NCI-H1417 (cell line): ENCODE data around the gene MATN4.

Experiments
- DNase-seq, 3 experiments: peaks; one replicate each; lab custom pipeline; 2025; lab: John Stamatoyannopoulos, UW

Gene MATN4

DNA sequence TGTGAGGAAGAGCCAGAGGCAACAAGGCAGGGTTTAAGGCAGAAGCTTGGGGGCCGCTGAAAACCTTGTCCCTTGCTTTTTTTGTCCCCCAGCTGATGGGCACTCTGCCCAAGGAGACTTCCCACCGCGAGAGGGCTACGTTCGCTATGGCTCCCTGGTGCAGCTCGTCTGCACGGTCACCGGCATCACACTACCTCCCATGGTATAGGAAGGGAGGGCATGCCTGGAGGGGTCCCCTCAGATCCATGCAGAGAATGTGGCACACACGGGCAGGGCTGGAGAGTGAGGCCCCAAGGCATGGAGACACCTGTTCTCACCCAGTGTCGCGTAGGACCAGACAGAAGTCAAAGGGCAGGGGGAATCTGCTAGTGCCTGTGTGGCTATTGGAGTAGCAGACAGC, 5.8 kb upstream of the MATN4 start:
- DNase-seq, result no peak

- DNase-seq, result peak in 1 of 3 experiments; percentile 34
These were observed 5.1 kb upstream of the MATN4 start for GRCh38 chr20:45313065-45313695.

DNA sequence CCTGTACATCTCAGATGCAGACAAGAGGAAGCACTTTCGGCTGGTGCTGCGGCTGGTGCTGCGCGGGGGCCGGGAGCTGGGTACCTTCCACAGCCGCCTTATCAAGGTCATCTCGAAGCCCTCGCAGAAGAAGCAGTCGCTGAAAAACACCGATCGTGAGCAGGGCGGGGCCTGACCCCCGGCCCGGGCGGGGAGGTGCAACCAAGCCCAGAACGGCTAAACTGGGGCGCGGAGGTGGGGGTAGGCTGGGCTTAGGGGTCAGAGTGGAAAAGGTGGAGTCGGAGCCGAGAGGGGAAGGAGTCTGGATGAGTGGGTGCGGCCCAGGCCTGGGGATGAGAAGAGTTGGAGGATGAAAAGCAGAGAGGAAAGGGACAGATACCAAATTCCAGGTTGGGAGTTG, 4.1 kb upstream of the MATN4 start:
- DNase-seq, result no peak

- peak in 2 of 3 experiments; percentile 34 to 39 for DNase-seq
These were observed 3.6 kb upstream of the MATN4 start for GRCh38 chr20:45311589-45312211.

- no peak for DNase-seq
These were observed 976 bp upstream of the MATN4 start for GRCh38 chr20:45309075-45309474.

GRCh38 chr20:45307076-45307640, 941 bp downstream of the MATN4 start:
- no peak for DNase-seq

DNA sequence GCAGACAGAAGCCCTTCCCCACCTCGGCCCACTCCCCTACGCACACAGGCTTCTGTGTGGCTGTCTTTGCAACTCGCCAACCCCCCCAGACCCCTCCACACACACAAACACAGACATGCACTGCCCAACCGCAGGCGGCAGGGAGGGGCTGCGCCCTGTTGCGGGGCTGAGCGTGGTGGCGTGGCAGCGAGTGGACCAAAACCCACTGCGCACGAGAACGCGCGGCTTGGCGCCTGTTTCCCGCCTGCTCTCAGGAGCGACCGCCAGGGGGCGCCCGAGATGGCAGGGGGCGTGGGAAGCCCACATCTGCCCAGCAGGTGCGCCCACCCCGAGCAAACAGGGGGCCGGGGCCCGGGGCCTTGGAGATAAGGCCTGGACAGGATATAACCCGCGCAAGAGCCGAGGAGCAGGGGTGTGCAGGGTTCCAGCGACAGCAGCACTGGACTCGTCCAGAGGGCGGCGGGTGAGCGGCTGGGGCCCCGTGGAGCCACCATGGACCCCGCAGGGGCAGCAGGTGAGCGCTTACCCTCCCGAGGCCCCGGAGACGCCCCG, 1.6 kb downstream of the MATN4 start, which contains the start of gene RBPJL:
Gene RBPJL, plus strand, starts transcription at position 410 of the 552 bp plus-strand sequence. Its CDS starts 83 bp downstream, at position 493.
- no peak for DNase-seq

DNA sequence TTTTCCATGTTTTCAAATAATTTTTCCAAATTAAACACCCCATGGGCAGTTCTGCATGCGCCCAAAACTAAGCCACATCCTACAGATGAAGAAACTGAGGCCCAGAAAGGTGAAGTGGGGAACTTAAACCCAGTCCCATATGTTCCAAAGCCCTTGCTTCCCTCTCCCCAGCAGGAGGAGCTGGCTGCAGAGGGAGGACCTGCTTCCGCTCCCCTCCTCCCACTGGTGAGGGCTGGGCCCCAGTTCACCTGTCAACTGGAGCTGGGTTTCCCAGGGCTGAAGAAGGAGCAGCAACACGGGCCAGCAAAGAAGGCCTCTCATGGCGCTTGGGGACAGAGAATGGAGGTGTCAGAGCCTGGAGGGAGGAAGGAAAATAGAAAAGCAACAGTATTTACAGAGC, 2.8 kb downstream of the MATN4 start:
- DNase-seq, result no peak

- DNase-seq, result no peak
These were observed 3.6 kb downstream of the MATN4 start for GRCh38 chr20:45304464-45304999.

DNA sequence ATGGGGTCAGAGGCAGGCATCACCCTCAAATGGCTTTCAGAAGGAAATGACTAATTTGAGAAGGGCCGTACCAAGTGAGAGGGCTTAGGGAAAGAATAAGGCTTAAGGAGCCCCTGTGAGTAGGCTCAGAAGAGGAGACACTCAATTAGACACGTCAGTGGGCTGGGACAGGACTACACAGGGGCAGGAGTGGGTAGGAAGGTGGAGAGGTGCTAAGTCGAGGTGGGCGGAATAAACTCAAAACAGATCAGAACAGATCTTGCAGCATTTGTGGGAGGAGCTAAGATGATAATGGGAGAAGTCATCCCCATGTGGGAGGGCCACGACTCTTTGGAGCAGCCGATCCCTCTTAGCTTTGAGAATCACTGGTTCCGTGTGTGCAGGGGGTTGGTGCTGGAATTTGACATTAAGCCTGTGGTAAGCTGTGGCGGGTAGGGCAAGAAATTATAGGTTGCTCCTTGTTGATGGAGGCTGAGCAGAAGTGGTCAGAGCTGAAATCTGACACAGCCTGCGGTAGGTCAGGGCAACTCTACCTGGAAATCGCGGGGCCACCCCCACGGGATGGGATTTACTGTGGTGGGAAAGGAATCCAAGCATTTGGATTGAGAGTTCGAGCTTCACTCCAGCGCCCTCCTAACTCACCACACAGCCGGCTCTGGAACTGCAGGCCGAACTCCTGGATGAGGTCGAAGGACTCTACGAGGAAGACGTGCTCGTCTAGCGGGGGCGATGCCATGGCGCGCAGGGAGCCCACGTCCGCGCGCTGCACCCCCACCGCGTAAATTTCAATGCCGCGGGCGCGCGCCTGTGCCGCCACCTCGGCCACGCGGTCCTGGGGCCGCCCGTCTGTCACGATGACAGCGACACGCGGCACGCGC, 4.3 kb downstream of the MATN4 start:
- DNase-seq, result no peak

- DNase-seq, result peak in 1 of 3 experiments; percentile 15
These were observed 6.3 kb downstream of the MATN4 start for GRCh38 chr20:45301824-45302271.

GRCh38 chr20:45300961-45301360, 7.1 kb downstream of the MATN4 start:
- peak in 1 of 3 experiments; percentile 13 for DNase-seq

DNA sequence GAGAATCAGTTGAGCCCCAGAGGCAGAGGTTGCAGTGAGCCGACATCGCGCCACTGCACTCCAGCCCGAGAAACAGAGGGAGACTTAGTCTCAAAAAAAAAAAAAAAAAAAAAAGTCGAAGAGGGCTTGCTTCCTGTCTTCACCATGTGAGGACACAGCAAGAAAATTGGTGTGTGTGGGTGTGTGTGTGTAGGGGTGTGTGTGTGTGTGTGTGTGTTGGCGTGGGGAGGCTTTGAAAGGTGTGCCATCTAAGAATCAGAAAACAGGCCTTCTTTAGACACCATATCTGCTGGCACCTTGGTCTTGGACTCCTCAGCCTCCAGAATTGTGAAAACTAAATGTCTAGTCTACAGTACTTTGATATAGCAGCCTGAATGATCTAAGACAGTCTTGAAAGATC, 8.3 kb downstream of the MATN4 start:
- DNase-seq, result no peak

GRCh38 chr20:45297786-45298497, 10.2 kb downstream of the MATN4 start:
- no peak for DNase-seq

DNA sequence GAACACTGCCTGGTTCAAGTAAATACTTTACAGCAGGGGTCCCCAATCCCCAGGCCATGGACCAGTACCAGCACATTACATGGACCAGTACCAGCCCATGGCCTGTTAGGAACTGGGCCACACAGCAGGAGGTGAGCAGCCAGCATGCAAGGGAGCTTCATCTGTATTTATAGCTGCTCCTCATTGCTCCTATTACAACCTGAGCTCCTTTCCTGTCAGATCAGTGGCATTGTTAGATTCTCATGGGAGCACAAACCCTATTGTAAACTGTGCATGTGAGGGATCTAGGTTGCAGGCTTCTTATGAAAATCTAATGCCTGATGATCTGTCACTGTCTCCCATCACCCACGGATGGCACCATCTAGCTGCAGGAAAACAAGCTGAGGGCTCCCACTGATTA, 13.4 kb downstream of the MATN4 start:
- no peak for DNase-seq

DNA sequence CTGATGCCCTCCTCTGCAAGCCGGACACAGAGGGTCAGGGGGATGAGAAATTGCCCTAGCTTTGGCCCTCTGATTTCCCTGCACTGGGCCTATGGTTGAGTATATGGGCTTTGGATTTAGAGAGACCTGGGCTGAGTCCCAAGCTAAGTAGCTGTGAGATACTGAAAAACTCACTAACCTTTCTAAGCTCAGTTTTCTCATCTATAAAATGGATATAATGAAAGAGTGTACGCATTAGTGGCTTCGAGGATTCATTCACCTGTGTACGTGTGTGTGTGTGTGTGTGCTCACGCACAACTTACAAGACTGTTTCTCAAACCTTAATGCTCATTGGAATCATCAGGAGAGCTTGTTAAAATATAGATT, 14.1 kb downstream of the MATN4 start:
- no peak for DNase-seq

DNA sequence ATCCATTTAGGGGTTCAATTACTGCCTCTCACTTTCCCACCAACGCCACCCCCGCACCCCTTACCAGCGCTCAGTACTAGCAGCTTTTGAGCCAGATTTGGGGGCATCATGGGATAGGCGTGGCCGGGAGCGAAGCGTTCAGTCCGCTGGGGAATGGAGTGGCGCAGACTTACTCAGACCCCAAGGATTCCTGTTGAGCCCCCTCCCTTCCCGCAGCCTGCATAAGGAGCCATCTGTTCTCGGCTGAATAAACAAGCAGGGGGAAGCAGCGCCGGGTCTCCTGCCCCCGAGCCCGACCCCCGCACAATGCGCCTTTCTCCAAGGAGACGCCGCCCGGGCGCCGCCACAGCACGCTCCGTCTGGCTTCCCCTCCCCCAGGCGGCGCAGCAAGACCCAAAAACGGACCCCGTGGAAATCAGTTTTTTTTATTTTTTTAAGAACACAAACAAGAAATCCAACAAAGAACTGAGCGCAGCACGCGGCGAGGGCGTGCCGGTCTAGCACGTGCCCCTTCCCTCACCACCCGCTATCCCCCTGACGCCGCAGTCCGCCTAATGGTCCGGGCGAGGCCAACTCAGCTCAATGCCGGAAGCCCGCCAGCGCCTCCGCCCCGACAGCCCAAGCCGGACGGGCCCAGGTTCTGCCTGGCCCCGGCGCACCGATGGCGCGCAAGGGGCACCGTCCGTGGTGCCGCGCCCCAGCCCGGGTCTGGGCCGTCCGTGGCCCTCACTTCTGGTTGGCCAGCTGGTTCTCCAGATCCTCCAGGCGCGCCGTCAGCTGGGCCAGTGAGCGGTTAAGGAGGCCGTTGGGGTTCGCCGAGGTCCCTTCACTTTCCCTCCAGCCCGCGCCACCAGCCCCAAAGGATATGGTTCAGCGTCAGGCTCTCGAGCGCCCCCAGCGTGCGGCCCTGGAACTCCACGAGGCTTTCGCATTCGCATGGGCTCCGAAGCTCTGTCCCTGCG, 14.8 kb downstream of the MATN4 start:
- DNase-seq, result peak; percentile 45 to 94 (median 93)

DNA sequence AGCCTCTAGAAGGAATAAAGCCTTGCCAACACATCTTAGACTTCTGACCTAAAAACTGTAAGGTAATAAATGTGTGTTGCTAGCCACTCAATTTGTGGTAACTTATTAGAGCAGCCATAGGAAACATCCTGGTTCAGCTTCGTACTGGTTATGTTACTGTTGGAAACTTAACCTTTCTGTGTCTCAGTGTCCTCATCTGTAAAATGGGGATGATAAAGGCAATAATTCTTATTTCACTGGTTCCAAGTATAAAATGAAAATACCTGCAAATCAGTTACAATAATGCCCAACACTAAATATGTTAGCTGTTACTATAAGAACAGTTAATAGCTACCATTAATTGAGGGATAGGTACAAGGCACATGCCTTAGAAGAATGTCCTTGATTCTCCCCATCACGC, 15.8 kb downstream of the MATN4 start:
- peak in 1 of 3 experiments; percentile 38 for DNase-seq

DNA sequence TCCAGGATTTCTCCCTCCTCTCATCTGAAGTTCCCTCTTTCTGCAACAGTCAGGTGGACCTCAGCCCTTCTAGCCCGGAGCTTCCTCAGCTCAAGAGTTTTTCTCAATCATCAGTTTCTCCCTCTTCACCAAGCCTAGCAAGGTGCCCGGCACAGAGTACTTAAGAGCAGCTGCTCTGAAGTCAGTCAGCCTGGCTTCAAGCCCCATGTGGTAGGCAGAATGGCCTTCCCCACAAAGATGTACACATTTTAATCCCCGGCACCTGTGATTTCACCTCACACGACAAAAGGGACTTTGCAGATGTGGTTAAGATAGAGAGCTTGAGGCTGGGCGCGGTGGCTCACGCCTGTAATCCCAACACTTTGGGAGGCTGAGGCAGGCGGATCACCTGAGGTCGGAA, 16.6 kb downstream of the MATN4 start:
- peak in 1 of 3 experiments; percentile 17 for DNase-seq
